GM12878 (cell line): Measurements from ENCODE around the gene SMAGP.

Experiments used
- GATAD2B ChIP-seq: fragments of 450-650 bp; conservative IDR thresholded peaks from 2 replicates; pipeline ENCODE4 v1.6.1; 2017; ENCODE audit warnings: low read depth, mild to moderate bottlenecking, moderate library complexity
- JUND ChIP-seq: IDR thresholded peaks from 2 replicates; pipeline ENCODE4 v1.6.1; 2012; ENCODE audit warnings: low read depth, mild to moderate bottlenecking, low read length, improper control_type of control experiment, moderate library complexity
- POLR2A ChIP-seq: IDR thresholded peaks from 2 replicates; pipeline ENCODE4 v1.6.1; 2011; ENCODE audit warnings: low read depth, mild to moderate bottlenecking, low read length
- POU2F2 ChIP-seq: IDR thresholded peaks from 3 replicates; pipeline ENCODE4 v1.6.1; 2011; ENCODE audit warnings: low read depth, mild to moderate bottlenecking, low read length, borderline replicate concordance
- RAD21 ChIP-seq: IDR thresholded peaks from 2 replicates; pipeline ENCODE4 v1.6.1; 2011; ENCODE audit warnings: mild to moderate bottlenecking, low read depth, low read length, moderate library complexity; ENCODE audit not compliant: insufficient read depth
- TARDBP ChIP-seq: IDR thresholded peaks from 2 replicates; pipeline ENCODE4 v1.6.1; 2016; ENCODE audit warnings: borderline replicate concordance
- YY1 ChIP-seq: IDR thresholded peaks from 2 replicates; pipeline ENCODE4 v1.6.1; 2011; ENCODE audit warnings: low read depth, mild to moderate bottlenecking, low read length
- TF ChIP-seq, protein P1 (sequence below), 3 experiments: IDR thresholded peaks in 2 of 3; conservative IDR thresholded peaks in 1 of 3; 2 replicates each; pipeline ENCODE4 v1.5.1; 2011; ENCODE audit warnings: low read depth in 3 of 3, low read length in 3 of 3, mild to moderate bottlenecking in 3 of 3, control low read depth in 2 of 3, moderate library complexity in 2 of 3, inconsistent platforms in 1 of 3, mixed read lengths in 1 of 3; ENCODE audit not compliant: control insufficient read depth in 2 of 3, insufficient read depth in 1 of 3; ENCODE audit errors: extremely low read depth in 1 of 3

DNA sequence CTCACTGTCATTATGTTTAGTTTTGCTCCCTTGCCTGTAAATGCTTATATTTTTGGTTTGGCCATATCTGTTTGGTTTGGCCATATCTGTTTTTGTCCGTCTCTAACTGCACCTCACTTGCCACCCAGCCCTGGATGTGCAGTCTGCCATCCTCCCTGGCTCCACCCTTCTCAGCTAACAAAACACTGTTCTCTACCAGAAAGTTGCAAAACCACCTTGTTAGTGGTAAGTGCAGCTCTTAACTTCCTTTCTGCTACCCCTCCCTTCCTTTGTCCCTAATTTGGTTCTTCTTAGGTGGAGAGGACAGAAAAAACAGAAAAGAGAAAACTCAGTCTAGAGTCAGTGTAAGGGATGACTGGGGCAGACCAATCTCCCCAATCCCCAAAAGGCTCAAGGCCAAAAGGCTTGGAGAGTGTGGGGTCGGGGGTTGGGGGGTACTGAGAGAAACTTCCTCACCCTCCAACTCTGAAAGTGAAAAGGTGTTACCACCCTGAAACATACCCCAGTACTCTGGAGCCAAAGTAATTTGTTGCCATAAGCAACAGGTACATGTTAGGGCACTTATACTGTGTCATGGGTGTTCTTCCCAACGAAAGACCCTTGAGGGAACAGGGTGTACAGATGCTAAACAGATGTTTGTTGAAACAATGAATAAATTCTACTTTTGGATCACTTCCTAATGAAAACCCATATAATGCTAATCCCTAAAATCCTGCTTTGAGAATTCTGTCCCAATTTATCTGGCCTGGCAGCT lies 48.8 kb upstream of the SMAGP start:
- TF ChIP-seq GATAD2B (no peak), POLR2A (no peak), YY1 (no peak), TARDBP (no peak), RAD21 (no peak), JUND (no peak), POU2F2 (no peak)
- TF ChIP-seq, protein P1, sequence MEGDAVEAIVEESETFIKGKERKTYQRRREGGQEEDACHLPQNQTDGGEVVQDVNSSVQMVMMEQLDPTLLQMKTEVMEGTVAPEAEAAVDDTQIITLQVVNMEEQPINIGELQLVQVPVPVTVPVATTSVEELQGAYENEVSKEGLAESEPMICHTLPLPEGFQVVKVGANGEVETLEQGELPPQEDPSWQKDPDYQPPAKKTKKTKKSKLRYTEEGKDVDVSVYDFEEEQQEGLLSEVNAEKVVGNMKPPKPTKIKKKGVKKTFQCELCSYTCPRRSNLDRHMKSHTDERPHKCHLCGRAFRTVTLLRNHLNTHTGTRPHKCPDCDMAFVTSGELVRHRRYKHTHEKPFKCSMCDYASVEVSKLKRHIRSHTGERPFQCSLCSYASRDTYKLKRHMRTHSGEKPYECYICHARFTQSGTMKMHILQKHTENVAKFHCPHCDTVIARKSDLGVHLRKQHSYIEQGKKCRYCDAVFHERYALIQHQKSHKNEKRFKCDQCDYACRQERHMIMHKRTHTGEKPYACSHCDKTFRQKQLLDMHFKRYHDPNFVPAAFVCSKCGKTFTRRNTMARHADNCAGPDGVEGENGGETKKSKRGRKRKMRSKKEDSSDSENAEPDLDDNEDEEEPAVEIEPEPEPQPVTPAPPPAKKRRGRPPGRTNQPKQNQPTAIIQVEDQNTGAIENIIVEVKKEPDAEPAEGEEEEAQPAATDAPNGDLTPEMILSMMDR (IDR thresholded peaks at IDR 0.05 in 2 of 3, conservative IDR thresholded peaks at IDR 0.05 in 1 of 3; ENCODE audit: control insufficient read depth in 2 of 3, extremely low read depth in 1 of 3, insufficient read depth in 1 of 3, low read depth in 3 of 3, low read length in 3 of 3) = no peak
